Caki2 (cell line): ENCODE data around the gene KLRB1. TPM values are rescaled to one million over a fixed set of nuclear protein-coding genes. Genes with fewer than 3 reads are reported as not detected.
"Not testable (repeated sequence)": the region's sequence is repeated elsewhere in the genome, so short reads cannot be mapped to it uniquely, and the experiment has no call there.

ENCODE experiments used
- DNase-seq: peaks from one replicate; pipeline ENCODE4 v3.0.0-alpha.2; 2015; ENCODE audit warnings: low read depth
- in situ Hi-C: cut with HindIII; loops from 2 replicates; pipeline ENCODE4 v1.10.0; 2016; ENCODE audit warnings: low sequenced_read_pairs, low pct_unique_long_range_greater_than_20kb, mixed read lengths
- total RNA-seq: library from RNA; depleted of rRNA; stranded (reverse); fragments of >200 nt; shearing (Covaris generic); gene quantifications from 2 replicates; pipeline ENCODE4 v1.2.3, GENCODE V29; 2014; ENCODE audit warnings: low replicate concordance

The KLRB1 gene
- total RNA-seq, 1 experiment from 2014 or later = not detected

- DNase-seq = no peak
- in situ Hi-C loops = no loop called here
Observed at GRCh38 chr12:9632766-9633165, 25.1 kb upstream of the KLRB1 start.

- DNase-seq = no peak
- in situ Hi-C loops = no loop called here
Observed at GRCh38 chr12:9626821-9627220, 19.1 kb upstream of the KLRB1 start.

- peak; percentile 22 for DNase-seq
- in situ Hi-C loops = no loop called here
Observed at GRCh38 chr12:9626291-9626690, 18.6 kb upstream of the KLRB1 start.

- no peak for DNase-seq
- in situ Hi-C loops = no loop called here
Observed at GRCh38 chr12:9625019-9625418, 17.3 kb upstream of the KLRB1 start.

GRCh38 chr12:9619411-9620179, 11.9 kb upstream of the KLRB1 start:
- in situ Hi-C loops = no loop called here
- DNase-seq = no peak

- DNase-seq, in situ Hi-C loops: not testable (repeated sequence)
Observed at GRCh38 chr12:9618906-9619305, 11.2 kb upstream of the KLRB1 start.

GRCh38 chr12:9617124-9617523, 9.4 kb upstream of the KLRB1 start:
- in situ Hi-C loops = no loop called here
- no peak for DNase-seq

GRCh38 chr12:9615420-9616136, 7.9 kb upstream of the KLRB1 start:
- in situ Hi-C loops = no loop called here
- DNase-seq = no peak

- DNase-seq, in situ Hi-C loops: not testable (repeated sequence)
Observed at GRCh38 chr12:9610606-9611005, 2.9 kb upstream of the KLRB1 start.

- in situ Hi-C loops = no loop called here
- DNase-seq = no peak
Observed at GRCh38 chr12:9606736-9607372, 862 bp downstream of the KLRB1 start.

- in situ Hi-C loops = no loop called here
- DNase-seq = no peak
Observed at GRCh38 chr12:9606247-9606646, 1.5 kb downstream of the KLRB1 start.

GRCh38 chr12:9605483-9605882, 2.2 kb downstream of the KLRB1 start:
- in situ Hi-C loops = no loop called here
- DNase-seq = no peak

- no peak for DNase-seq
- in situ Hi-C loops = no loop called here
Observed at GRCh38 chr12:9604287-9604686, 3.4 kb downstream of the KLRB1 start.

GRCh38 chr12:9600426-9600825, 7.3 kb downstream of the KLRB1 start:
- DNase-seq, in situ Hi-C loops: not testable (repeated sequence)

GRCh38 chr12:9598363-9598762, 9.4 kb downstream of the KLRB1 start:
- in situ Hi-C loops = no loop called here
- DNase-seq = no peak

GRCh38 chr12:9597365-9597764, 10.4 kb downstream of the KLRB1 start:
- in situ Hi-C loops = no loop called here

GRCh38 chr12:9590441-9590840, 17.3 kb downstream of the KLRB1 start:
- no peak for DNase-seq
- in situ Hi-C loops = no loop called here

More at GRCh38 chr12:9597365-9597764, 10.4 kb downstream of the KLRB1 start:
- DNase-seq = no peak

GRCh38 chr12:9588749-9589148, 19.0 kb downstream of the KLRB1 start:
- no peak for DNase-seq
- in situ Hi-C loops = no loop called here

GRCh38 chr12:9587987-9588600, 19.6 kb downstream of the KLRB1 start:
- no peak for DNase-seq

More at GRCh38 chr12:9587987-9588600, 19.6 kb downstream of the KLRB1 start:
- in situ Hi-C loops = no loop called here
